K562 (cell line): Measurements from ENCODE around the gene TCHP. TPM values are rescaled to one million over a fixed set of nuclear protein-coding genes. Genes with fewer than 3 reads are reported as not detected.

ENCODE experiments used
- ARID4B ChIP-seq: sonication (generic); formaldehyde crosslinking; IDR thresholded peaks from 2 replicates; pipeline ENCODE4 v1.8.0; 2022; ENCODE audit warnings: mild to moderate bottlenecking, missing genetic modification reagents
- BHLHE40 ChIP-seq: IDR thresholded peaks from 2 replicates; pipeline ENCODE4 v1.6.1; 2011; ENCODE audit warnings: low read length, improper control_type of control experiment
- BRF1 ChIP-seq: IDR thresholded peaks from 3 replicates; pipeline ENCODE4 v1.6.1; 2011; ENCODE audit warnings: borderline replicate concordance, mild to moderate bottlenecking; ENCODE audit not compliant: insufficient read length; ENCODE audit errors: extremely low read depth
- CREB3L1 ChIP-seq: fragments of 450-650 bp; IDR thresholded peaks from 2 replicates; pipeline ENCODE4 v1.6.1; 2014; ENCODE audit warnings: low read depth, mild to moderate bottlenecking, moderate library complexity, borderline replicate concordance
- FOXJ2 ChIP-seq: fragments of 200-800 bp; sonication (Bioruptor generic); IDR thresholded peaks from 2 replicates; pipeline ENCODE4 v1.6.1; 2016; ENCODE audit warnings: missing genetic modification characterization, missing compliant biosample characterization
- HMG20B ChIP-seq: fragments of 250-450 bp; sonication (Bioruptor Pico); IDR thresholded peaks from 2 replicates; pipeline ENCODE4 v1.5.0; 2021; ENCODE audit warnings: mild to moderate bottlenecking
- ILF3 ChIP-seq: fragments of 450-650 bp; IDR thresholded peaks from 2 replicates; pipeline ENCODE4 v1.6.1; 2018; ENCODE audit warnings: antibody characterized with exemption, mild to moderate bottlenecking, moderate library complexity, borderline replicate concordance
- KHSRP ChIP-seq: fragments of 450-650 bp; IDR thresholded peaks from 2 replicates; pipeline ENCODE4 v1.6.1; 2017
- MCM7 ChIP-seq, 2 experiments: fragments of 450-650 bp; IDR thresholded peaks; 2 replicates each; pipeline ENCODE4 v1.6.1; 2016 to 2018
- MEIS2 ChIP-seq: fragments of 450-650 bp; IDR thresholded peaks from 2 replicates; pipeline ENCODE4 v1.6.1; 2014; ENCODE audit warnings: mild to moderate bottlenecking; ENCODE audit not compliant: partially characterized antibody
- MXI1 ChIP-seq: IDR thresholded peaks from 2 replicates; pipeline ENCODE4 v1.6.1; 2011; ENCODE audit warnings: low read depth, mild to moderate bottlenecking, improper control_type of control experiment, low read length
- SP2 ChIP-seq: IDR thresholded peaks from 2 replicates; pipeline ENCODE4 v1.6.1; 2011; ENCODE audit warnings: mild to moderate bottlenecking, low read depth, low read length, moderate library complexity; ENCODE audit not compliant: poor library complexity, severe bottlenecking; ENCODE audit errors: extremely low read depth
- THRA ChIP-seq: fragments of 450-650 bp; IDR thresholded peaks from 2 replicates; pipeline ENCODE4 v1.6.1; 2017; ENCODE audit warnings: mild to moderate bottlenecking, moderate library complexity
- ZBTB5 ChIP-seq: fragments of 450-650 bp; IDR thresholded peaks from 2 replicates; pipeline ENCODE4 v1.6.1; 2017; ENCODE audit warnings: antibody characterized with exemption
- ZBTB7A ChIP-seq: IDR thresholded peaks from 2 replicates; pipeline ENCODE4 v1.6.1; 2011; ENCODE audit warnings: low read depth, mild to moderate bottlenecking, low read length, moderate library complexity, borderline replicate concordance; ENCODE audit not compliant: control insufficient read depth
- ZNF282 ChIP-seq: sonication (generic); formaldehyde crosslinking; IDR thresholded peaks from 2 replicates; pipeline ENCODE4 v1.8.1; 2023; ENCODE audit warnings: missing genetic modification reagents
- ZNF3 ChIP-seq: fragments of 250-450 bp; sonication (Bioruptor Pico); IDR thresholded peaks from 2 replicates; pipeline ENCODE4 v1.5.0; 2021; ENCODE audit warnings: mild to moderate bottlenecking, moderate library complexity
- ZSCAN29 ChIP-seq: fragments of 450-650 bp; IDR thresholded peaks from 2 replicates; pipeline ENCODE4 v1.6.1; 2017
- polyA plus RNA-seq, 8 experiments: library from polyadenylated mRNA; depleted of rRNA in 4 of 8; stranded (reverse) in 5 of 8; unstranded in 3 of 8; fragments of >200 nt; fragmentation: Nextera tagmentation in 2 of 8; fragmentation: Illumina TruSeq in 1 of 8; extraction: Ambion mirVana in 2 of 8; extraction: Trizol in 1 of 8; gene quantifications; 2 replicates each; pipeline versions ENCODE4 v1.2.1 to v1.2.3, GENCODE V29; 2011 to 2014; ENCODE audit warnings: inconsistent platforms in 1 of 8, missing spikeins in 1 of 8
- total RNA-seq, 7 experiments: library from RNA; depleted of rRNA in 6 of 7; stranded (reverse); fragments of >200 nt in 6 of 7; fragmentation: Illumina TruSeq in 2 of 7; extraction: Trizol in 2 of 7; gene quantifications; 2 replicates each; pipeline versions ENCODE4 v1.2.1 to v1.2.3, GENCODE V29; 2011 to 2021; ENCODE audit warnings: low replicate concordance in 1 of 7

Gene TCHP
- total and polyA plus RNA-seq, 9 of the 15 experiments (the other 6 are each of a cell fraction or from before 2014, with no cell fraction given), result 3.4 to 30.4 (median 19.7) TPM

GRCh38 chr12:109899783-109900751 is at the start of gene TCHP (continued):
- peak; percentile 92 for TF ChIP-seq ARID4B
- TF ChIP-seq HMG20B, result no peak
- TF ChIP-seq FOXJ2 (tag), result peak; percentile 65; the same call in 1 of the 2 replicates
- peak; percentile 38; the same call in 1 of the 2 replicates for TF ChIP-seq CREB3L1
- TF ChIP-seq THRA, result no peak
- no peak for TF ChIP-seq KHSRP
- TF ChIP-seq ZNF282 (CRISPR knock-in tag), result no peak; the same call in 1 of the 2 replicates
- TF ChIP-seq ZBTB7A, result peak; percentile 66
- peak; percentile 32 for TF ChIP-seq MEIS2
- no peak for TF ChIP-seq ZBTB5
- no peak for TF ChIP-seq MCM7 (IDR thresholded peaks at IDR 0.05)
- no peak for TF ChIP-seq ZNF3 (CRISPR knock-in tag)
- no peak for TF ChIP-seq BRF1
- no peak for TF ChIP-seq ILF3
- TF ChIP-seq BHLHE40, result peak; percentile 36
- no peak for TF ChIP-seq MXI1
- no peak for TF ChIP-seq ZSCAN29
- TF ChIP-seq SP2, result no peak
